Neutrophil (primary cell): ENCODE measurements around the gene MPPED1.

Experiments used
- H3K27ac ChIP-seq: fragments of 200-600 bp; sonication (generic); 2 replicates; pipeline ENCODE4 v1.5.1; 2016; ENCODE audit warnings: mild to moderate bottlenecking, moderate library complexity
- H3K27me3 ChIP-seq: fragments of 200-600 bp; sonication (generic); 2 replicates; pipeline ENCODE4 v1.6.0; 2016; ENCODE audit warnings: mild to moderate bottlenecking
- H3K36me3 ChIP-seq: fragments of 200-600 bp; sonication (generic); 2 replicates; pipeline ENCODE4 v1.5.1; 2017
- H3K4me1 ChIP-seq, 2 experiments: fragments of 200-600 bp in 1 of 2; sonication (generic) in 1 of 2; 1 replicate in 1 of 2; 2 replicates in 1 of 2; pipeline versions ENCODE4 v1.5.1 to v1.6.1; 2013 to 2016; ENCODE audit warnings: low read depth in 1 of 2, low read length in 1 of 2, mild to moderate bottlenecking in 1 of 2, moderate library complexity in 1 of 2; ENCODE audit not compliant: control insufficient read depth in 1 of 2, insufficient read depth in 1 of 2
- H3K4me3 ChIP-seq, 2 experiments: fragments of 200-600 bp in 1 of 2; sonication (generic) in 1 of 2; 1 replicate in 1 of 2; 2 replicates in 1 of 2; pipeline ENCODE4 v1.5.1; 2013 to 2016; ENCODE audit warnings: low read depth in 1 of 2, low read length in 1 of 2, mild to moderate bottlenecking in 1 of 2, moderate library complexity in 1 of 2
- H3K9me3 ChIP-seq: fragments of 200-600 bp; sonication (generic); 2 replicates; pipeline ENCODE4 v1.5.1; 2016
- TF ChIP-seq, protein P1 (sequence below): fragments of 200-600 bp; sonication (generic); IDR thresholded peaks from 2 replicates; pipeline ENCODE4 v1.5.1; 2016; ENCODE audit warnings: antibody characterized with exemption

The MPPED1 gene

DNA sequence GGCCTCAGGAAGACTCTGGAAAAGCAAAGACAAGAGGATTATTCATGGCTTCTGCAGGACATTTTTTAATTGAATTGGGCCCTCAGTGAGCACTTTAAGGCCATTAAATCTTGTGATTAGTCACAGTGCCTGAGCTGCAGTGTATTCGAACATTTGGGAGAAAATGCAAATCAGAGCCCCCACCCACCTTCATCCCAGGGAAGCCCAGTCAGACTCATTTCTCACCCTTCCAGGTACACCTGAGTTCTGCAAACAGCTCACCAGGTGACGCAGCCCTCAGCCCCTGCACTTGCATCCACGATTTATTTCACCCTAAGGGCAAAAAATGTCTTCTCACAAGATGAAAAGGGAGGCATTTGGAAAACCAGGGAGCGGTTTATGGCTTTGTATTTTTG lies 128.7 kb downstream of the MPPED1 start:
- no peaks in the 10 kb centered on the region for H3K4me1 ChIP-seq
- no peaks in the 10 kb centered on the region for H3K9me3 ChIP-seq
- H3K27ac ChIP-seq: no peak overlapping the region
- no peak overlapping the region for H3K4me3 ChIP-seq
- no peaks in the 10 kb centered on the region for H3K27me3 ChIP-seq
- TF ChIP-seq, protein P1, sequence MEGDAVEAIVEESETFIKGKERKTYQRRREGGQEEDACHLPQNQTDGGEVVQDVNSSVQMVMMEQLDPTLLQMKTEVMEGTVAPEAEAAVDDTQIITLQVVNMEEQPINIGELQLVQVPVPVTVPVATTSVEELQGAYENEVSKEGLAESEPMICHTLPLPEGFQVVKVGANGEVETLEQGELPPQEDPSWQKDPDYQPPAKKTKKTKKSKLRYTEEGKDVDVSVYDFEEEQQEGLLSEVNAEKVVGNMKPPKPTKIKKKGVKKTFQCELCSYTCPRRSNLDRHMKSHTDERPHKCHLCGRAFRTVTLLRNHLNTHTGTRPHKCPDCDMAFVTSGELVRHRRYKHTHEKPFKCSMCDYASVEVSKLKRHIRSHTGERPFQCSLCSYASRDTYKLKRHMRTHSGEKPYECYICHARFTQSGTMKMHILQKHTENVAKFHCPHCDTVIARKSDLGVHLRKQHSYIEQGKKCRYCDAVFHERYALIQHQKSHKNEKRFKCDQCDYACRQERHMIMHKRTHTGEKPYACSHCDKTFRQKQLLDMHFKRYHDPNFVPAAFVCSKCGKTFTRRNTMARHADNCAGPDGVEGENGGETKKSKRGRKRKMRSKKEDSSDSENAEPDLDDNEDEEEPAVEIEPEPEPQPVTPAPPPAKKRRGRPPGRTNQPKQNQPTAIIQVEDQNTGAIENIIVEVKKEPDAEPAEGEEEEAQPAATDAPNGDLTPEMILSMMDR: no peak
- no peaks in the 10 kb centered on the region for H3K36me3 ChIP-seq

DNA sequence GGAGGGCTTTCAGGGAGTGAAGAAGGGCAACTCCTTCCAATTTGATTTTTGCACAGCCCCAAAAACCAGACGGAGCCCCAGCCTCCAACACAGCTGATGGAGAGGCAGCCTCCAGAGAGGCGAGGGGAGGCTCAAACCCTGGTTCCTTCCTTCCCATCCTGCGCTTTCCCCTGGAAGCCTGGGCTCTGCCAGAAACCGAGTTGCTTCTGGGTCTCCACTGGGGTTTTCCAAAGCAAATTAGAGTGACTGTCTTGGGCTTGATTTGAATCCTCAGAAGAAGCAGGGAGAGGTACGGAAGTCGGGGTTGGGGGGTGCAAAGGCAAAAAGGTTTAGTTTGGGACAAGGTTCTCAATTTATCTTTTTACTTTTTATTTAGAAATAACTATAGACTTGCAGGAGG lies 129.2 kb downstream of the MPPED1 start:
- TF ChIP-seq, protein P1: no peak
- no peaks in the 10 kb centered on the region for H3K9me3 ChIP-seq
- H3K4me3 ChIP-seq: no peak overlapping the region
- H3K36me3 ChIP-seq: no peaks in the 10 kb centered on the region
- no peaks in the 10 kb centered on the region for H3K4me1 ChIP-seq
- H3K27ac ChIP-seq: no peak overlapping the region
- no peaks in the 10 kb centered on the region for H3K27me3 ChIP-seq

- Histone ChIP-seq H3K9me3 (no peaks in the 10 kb centered on the region), H3K36me3 (no peaks in the 10 kb centered on the region), H3K27me3 (no peaks in the 10 kb centered on the region), H3K4me3 (no peak overlapping the region), H3K4me1 (no peaks in the 10 kb centered on the region), H3K27ac (no peak overlapping the region)
- TF ChIP-seq, protein P1: no peak
Observed at GRCh38 chr22:43541462-43542407, 129.9 kb downstream of the MPPED1 start.

GRCh38 chr22:43542681-43543521 lies 131.1 kb downstream of the MPPED1 start:
- no peaks in the 10 kb centered on the region for H3K36me3 ChIP-seq
- no peaks in the 10 kb centered on the region for H3K27me3 ChIP-seq
- no peaks in the 10 kb centered on the region for H3K4me1 ChIP-seq
- H3K4me3 ChIP-seq: no peak overlapping the region
- TF ChIP-seq, protein P1: no peak
- no peak overlapping the region for H3K27ac ChIP-seq
- H3K9me3 ChIP-seq: no peaks in the 10 kb centered on the region

GRCh38 chr22:43543522-43544288 lies 131.9 kb downstream of the MPPED1 start:
- Histone ChIP-seq H3K4me1 (no peaks in the 10 kb centered on the region), H3K36me3 (no peaks in the 10 kb centered on the region), H3K27me3 (no peaks in the 10 kb centered on the region), H3K4me3 (no peak overlapping the region), H3K9me3 (no peaks in the 10 kb centered on the region), H3K27ac (no peak overlapping the region)
- TF ChIP-seq, protein P1: no peak
